ENCODE results near the gene FRMD4B. TPM values are rescaled to one million over a fixed set of nuclear protein-coding genes. Genes with fewer than 3 reads are reported as not detected.

Gene FRMD4B
- total RNA-seq, result 13.6 and 16.4 TPM in 2 replicates

DNA sequence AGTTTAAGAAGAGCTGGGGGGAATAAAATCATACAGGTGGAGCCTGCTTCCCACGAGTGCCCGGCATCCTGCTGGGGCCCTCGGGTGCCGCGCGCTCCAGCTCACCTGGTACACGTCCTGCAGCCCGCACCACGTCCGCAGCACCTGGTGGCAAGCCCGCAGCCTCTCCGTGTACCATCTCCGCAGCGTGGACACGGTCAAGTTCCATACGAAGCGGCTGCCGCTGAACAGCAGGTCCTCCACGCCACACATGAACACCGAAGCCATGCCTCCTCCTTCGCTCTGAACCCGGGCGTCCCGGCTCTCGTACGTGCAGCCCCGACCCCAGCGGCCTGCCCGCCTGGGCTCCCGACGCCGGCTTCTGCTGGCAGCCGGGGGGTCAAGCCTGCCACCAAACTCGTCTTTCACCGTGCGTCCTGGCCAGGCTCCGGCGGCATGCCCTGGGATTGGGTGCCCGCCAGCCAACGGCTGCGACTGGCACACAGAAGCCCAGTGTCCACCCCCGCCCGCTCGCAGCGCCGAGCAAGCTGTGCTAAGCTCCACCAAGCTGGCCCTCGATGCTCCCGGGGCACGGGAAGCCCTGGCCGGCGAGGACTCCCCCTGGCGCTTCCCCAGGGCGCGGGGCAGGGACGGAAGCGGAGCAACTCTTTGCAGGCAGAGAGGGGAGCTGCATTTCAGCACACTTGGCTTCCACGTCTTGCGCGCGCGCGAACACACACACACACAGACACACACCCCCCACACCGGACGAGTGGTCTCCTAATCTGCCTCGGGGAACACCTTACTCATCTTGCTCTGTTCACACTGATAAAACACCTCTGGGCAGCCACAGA is at the start of gene FRMD4B:
Gene FRMD4B (minus strand): TSS at position 366 of the 833 bp plus-strand sequence. CDS start 99 bp downstream, at position 267.
- H3K36me3 ChIP-seq (ENCODE audit: control insufficient read depth, insufficient read depth, low read length), result no peaks in the 10 kb centered on the region
- DNase-seq (ENCODE audit: low read depth), result peak; percentile 9
- peak within 1 kb of the TSS; percentile 47 for H3K4me3 ChIP-seq (ENCODE audit: low read depth, low read length)

DNA sequence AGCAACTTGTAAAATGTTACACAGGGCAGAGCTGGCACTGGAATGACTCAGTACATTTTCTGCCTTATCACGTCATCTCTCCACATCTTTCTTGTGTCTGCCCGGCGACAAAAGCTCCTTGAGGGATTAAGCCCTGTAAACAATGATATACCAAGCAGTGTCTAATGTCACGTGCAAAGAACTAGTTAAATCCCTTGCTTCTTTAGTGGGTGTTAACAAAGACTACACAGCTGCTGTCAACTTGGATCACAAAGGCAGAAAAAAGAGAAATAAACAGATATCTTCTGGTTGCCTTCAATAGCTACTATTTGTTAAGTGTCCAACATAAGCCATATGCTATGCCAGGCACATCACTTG is 48.1 kb upstream of the FRMD4B start:
- TF ChIP-seq, protein P1, sequence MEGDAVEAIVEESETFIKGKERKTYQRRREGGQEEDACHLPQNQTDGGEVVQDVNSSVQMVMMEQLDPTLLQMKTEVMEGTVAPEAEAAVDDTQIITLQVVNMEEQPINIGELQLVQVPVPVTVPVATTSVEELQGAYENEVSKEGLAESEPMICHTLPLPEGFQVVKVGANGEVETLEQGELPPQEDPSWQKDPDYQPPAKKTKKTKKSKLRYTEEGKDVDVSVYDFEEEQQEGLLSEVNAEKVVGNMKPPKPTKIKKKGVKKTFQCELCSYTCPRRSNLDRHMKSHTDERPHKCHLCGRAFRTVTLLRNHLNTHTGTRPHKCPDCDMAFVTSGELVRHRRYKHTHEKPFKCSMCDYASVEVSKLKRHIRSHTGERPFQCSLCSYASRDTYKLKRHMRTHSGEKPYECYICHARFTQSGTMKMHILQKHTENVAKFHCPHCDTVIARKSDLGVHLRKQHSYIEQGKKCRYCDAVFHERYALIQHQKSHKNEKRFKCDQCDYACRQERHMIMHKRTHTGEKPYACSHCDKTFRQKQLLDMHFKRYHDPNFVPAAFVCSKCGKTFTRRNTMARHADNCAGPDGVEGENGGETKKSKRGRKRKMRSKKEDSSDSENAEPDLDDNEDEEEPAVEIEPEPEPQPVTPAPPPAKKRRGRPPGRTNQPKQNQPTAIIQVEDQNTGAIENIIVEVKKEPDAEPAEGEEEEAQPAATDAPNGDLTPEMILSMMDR (IDR thresholded peaks at IDR 0.05; ENCODE audit: insufficient read depth, low read length, poor library complexity, severe bottlenecking), result no peak
- Histone ChIP-seq H3K36me3 (ENCODE audit: control insufficient read depth, insufficient read depth, low read length) (no peaks in the 10 kb centered on the region), H3K4me3 (ENCODE audit: low read depth, low read length) (no peak overlapping the region), H3K27me3 (ENCODE audit: control insufficient read depth, insufficient read depth, low read length) (no peaks in the 10 kb centered on the region)
- no peak for DNase-seq (ENCODE audit: low read depth)

More for the DNA sequence above, at the start of gene FRMD4B:
- TF ChIP-seq, protein P1 (IDR thresholded peaks at IDR 0.05; ENCODE audit: insufficient read depth, low read length, poor library complexity, severe bottlenecking), result peak; percentile 40
- peaks cover 12% of the 10 kb centered on the region for H3K27me3 ChIP-seq (ENCODE audit: control insufficient read depth, insufficient read depth, low read length)

DNA sequence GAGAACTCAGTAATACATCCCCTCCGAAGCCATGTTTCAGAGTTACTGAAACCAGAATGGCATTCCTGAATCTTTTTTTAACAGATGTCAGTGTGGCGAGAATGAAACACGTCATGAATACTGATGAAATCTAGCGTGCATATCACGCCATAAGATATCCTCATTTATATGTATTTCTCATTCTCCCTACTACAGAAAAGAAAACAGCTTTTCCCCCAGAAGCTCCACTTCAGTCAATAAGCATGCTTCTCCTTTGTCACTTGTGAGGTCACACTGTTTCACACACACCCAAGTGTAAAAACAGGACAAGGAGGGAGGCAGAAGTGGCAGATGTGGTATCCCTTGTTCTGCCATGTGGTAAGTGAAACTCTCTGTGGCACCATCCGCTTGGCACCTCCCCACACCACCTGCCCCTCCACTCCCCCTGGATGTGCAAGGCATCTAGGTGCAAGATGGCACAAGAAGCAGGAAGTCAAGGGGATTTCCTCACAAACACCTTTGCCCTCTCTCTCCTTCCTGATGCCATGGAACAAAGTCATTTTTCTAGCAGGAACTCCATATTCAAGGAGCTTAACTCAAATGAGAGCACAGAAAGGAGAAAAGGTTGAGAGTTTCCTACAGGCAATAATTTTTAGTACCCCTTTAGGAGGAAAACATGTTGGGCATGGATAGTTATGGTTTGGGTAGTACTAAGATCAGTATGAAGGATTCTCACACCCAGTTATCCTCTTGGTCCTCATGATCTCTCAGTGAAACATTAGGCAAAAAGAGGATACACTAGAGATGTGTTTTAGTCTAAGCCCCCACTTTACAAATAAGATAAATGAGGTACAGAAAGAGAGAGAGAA is 47.5 kb upstream of the FRMD4B start:
- no peaks in the 10 kb centered on the region for H3K27me3 ChIP-seq (ENCODE audit: control insufficient read depth, insufficient read depth, low read length)
- DNase-seq (ENCODE audit: low read depth), result no peak
- no peaks in the 10 kb centered on the region for H3K36me3 ChIP-seq (ENCODE audit: control insufficient read depth, insufficient read depth, low read length)
- TF ChIP-seq, protein P1 (IDR thresholded peaks at IDR 0.05; ENCODE audit: insufficient read depth, low read length, poor library complexity, severe bottlenecking), result no peak
- H3K4me3 ChIP-seq (ENCODE audit: low read depth, low read length), result no peak overlapping the region

- no peaks in the 10 kb centered on the region for H3K27me3 ChIP-seq (ENCODE audit: control insufficient read depth, insufficient read depth, low read length)
- H3K4me3 ChIP-seq (ENCODE audit: low read depth, low read length), result no peak overlapping the region
- H3K36me3 ChIP-seq (ENCODE audit: control insufficient read depth, insufficient read depth, low read length), result no peaks in the 10 kb centered on the region
- DNase-seq (ENCODE audit: low read depth), result no peak
- TF ChIP-seq, protein P1 (IDR thresholded peaks at IDR 0.05; ENCODE audit: insufficient read depth, low read length, poor library complexity, severe bottlenecking), result no peak
Observed at GRCh38 chr3:69428657-69429255, 42.9 kb upstream of the FRMD4B start.

- Histone ChIP-seq H3K36me3 (ENCODE audit: control insufficient read depth, insufficient read depth, low read length) (no peaks in the 10 kb centered on the region), H3K4me3 (ENCODE audit: low read depth, low read length) (no peak overlapping the region), H3K27me3 (ENCODE audit: control insufficient read depth, insufficient read depth, low read length) (no peaks in the 10 kb centered on the region)
- TF ChIP-seq, protein P1 (IDR thresholded peaks at IDR 0.05; ENCODE audit: insufficient read depth, low read length, poor library complexity, severe bottlenecking), result no peak
- no peak for DNase-seq (ENCODE audit: low read depth)
Observed at GRCh38 chr3:69426967-69427304, 41.0 kb upstream of the FRMD4B start.
